OCI-LY1 (cell line): ENCODE results near the gene DIP2C.
"Not testable (repeated sequence)": the region's sequence is repeated elsewhere in the genome, so short reads cannot be mapped to it uniquely, and the experiment has no call there.

ENCODE experiments used
- H2AFZ ChIP-seq: fragments of 200-600 bp; sonication (generic), shearing (Covaris generic); 2 replicates; pipeline ENCODE4 v1.6.0; 2014; ENCODE audit warnings: antibody characterized with exemption, mild to moderate bottlenecking, low read length
- H3F3A ChIP-seq: fragments of 200-600 bp; sonication (generic), shearing (Covaris generic); 2 replicates; pipeline ENCODE4 v1.6.0; 2014; ENCODE audit warnings: mild to moderate bottlenecking, antibody characterized with exemption, low read length, moderate library complexity; ENCODE audit not compliant: insufficient read depth
- H3K27ac ChIP-seq: fragments of 200-600 bp; sonication (generic); 2 replicates; pipeline ENCODE4 v1.5.1; 2014; ENCODE audit warnings: low read length, mixed run types, mild to moderate bottlenecking, low read depth; ENCODE audit not compliant: poor library complexity, severe bottlenecking
- H3K27me3 ChIP-seq: fragments of 200-600 bp; sonication (generic); 2 replicates; pipeline ENCODE4 v1.6.0; 2014; ENCODE audit warnings: antibody characterized with exemption, mild to moderate bottlenecking, low read length, moderate library complexity; ENCODE audit not compliant: insufficient read depth
- H3K36me3 ChIP-seq: fragments of 200-600 bp; sonication (generic); 2 replicates; pipeline ENCODE4 v1.6.1; 2014; ENCODE audit warnings: mild to moderate bottlenecking, antibody characterized with exemption, low read length, moderate library complexity, mixed read lengths; ENCODE audit not compliant: insufficient read depth
- H3K4me1 ChIP-seq: fragments of 200-600 bp; sonication (generic); 2 replicates; pipeline ENCODE4 v1.5.1; 2014; ENCODE audit warnings: mild to moderate bottlenecking, low read length, moderate library complexity; ENCODE audit not compliant: insufficient read depth, severe bottlenecking
- H3K4me2 ChIP-seq: fragments of 200-600 bp; sonication (generic), shearing (Covaris generic); 2 replicates; pipeline ENCODE4 v1.6.1; 2014; ENCODE audit warnings: low read length
- H3K4me3 ChIP-seq: fragments of 200-600 bp; sonication (generic); 2 replicates; pipeline ENCODE4 v1.5.1; 2014; ENCODE audit warnings: low read length, low read depth, mild to moderate bottlenecking, mixed read lengths; ENCODE audit not compliant: poor library complexity, severe bottlenecking
- H3K79me2 ChIP-seq: fragments of 200-600 bp; shearing (Covaris generic); 2 replicates; pipeline ENCODE4 v1.6.1; 2016; ENCODE audit warnings: mixed run types, low read length, mixed read lengths; ENCODE audit not compliant: insufficient read depth
- H3K9ac ChIP-seq: fragments of 200-600 bp; sonication (generic), shearing (Covaris generic); 2 replicates; pipeline ENCODE4 v1.6.1; 2014; ENCODE audit warnings: mild to moderate bottlenecking, low read length, mixed read lengths
- H3K9me2 ChIP-seq: fragments of 200-600 bp; sonication (generic), shearing (Covaris generic); 2 replicates; pipeline ENCODE4 v1.6.1; 2014; ENCODE audit warnings: low read depth, mild to moderate bottlenecking, low read length, mixed read lengths
- H3K9me3 ChIP-seq: fragments of 200-600 bp; shearing (Covaris generic); 2 replicates; pipeline ENCODE4 v1.6.1; 2014; ENCODE audit warnings: low read length, mixed read lengths
- H4K20me1 ChIP-seq: fragments of 200-600 bp; sonication (generic), shearing (Covaris generic); 2 replicates; pipeline ENCODE4 v1.6.0; 2016; ENCODE audit warnings: mild to moderate bottlenecking, low read length; ENCODE audit not compliant: insufficient read depth
- CTCF ChIP-seq: fragments of 200-600 bp; sonication (generic), shearing (Covaris generic); IDR thresholded peaks from 2 replicates; pipeline ENCODE4 v1.5.1; 2017; ENCODE audit warnings: mild to moderate bottlenecking, antibody characterized with exemption, low read length, moderate library complexity, mixed read lengths
- EZH2 ChIP-seq: fragments of 200-600 bp; sonication (generic), shearing (Covaris generic); IDR thresholded peaks from 2 replicates; pipeline ENCODE4 v1.8.0; 2017; ENCODE audit warnings: borderline replicate concordance, mixed run types, mild to moderate bottlenecking, antibody characterized with exemption, low read length, moderate library complexity, mixed read lengths

DIP2C gene

GRCh38 chr10:660413-660969 lies 29.0 kb downstream of the DIP2C start:
- H3K4me2 ChIP-seq, result no peak overlapping the region
- H4K20me1 ChIP-seq, result no peaks in the 10 kb centered on the region

GRCh38 chr10:659688-660141 lies 29.8 kb downstream of the DIP2C start:
- no peaks in the 10 kb centered on the region for H3K9me2 ChIP-seq
- H3K4me1 ChIP-seq, result peaks cover 7% of the 10 kb centered on the region
- H3K36me3 ChIP-seq, result no peaks in the 10 kb centered on the region
- H2AFZ ChIP-seq, result no peak overlapping the region
- no peak overlapping the region for H3K9ac ChIP-seq
- H3K4me2 ChIP-seq, result no peak overlapping the region
- H4K20me1 ChIP-seq, result no peaks in the 10 kb centered on the region
- 0 out of 2 replicates have a peak, but pooled peaks cover 5% of the 10 kb centered on the region for H3F3A ChIP-seq
- no peaks in the 10 kb centered on the region; the same call in 1 of the 2 replicates for H3K27me3 ChIP-seq
- TF ChIP-seq EZH2, result no peak
- no peak for TF ChIP-seq CTCF
- no peak overlapping the region for H3K4me3 ChIP-seq
- H3K9me3 ChIP-seq, result no peaks in the 10 kb centered on the region
- H3K27ac ChIP-seq, result no peak overlapping the region
- H3K79me2 ChIP-seq, result no peaks in the 10 kb centered on the region

More at GRCh38 chr10:660413-660969, 29.0 kb downstream of the DIP2C start:
- Histone ChIP-seq H2AFZ (no peak overlapping the region), H3K4me3 (no peak overlapping the region), H3K79me2 (no peaks in the 10 kb centered on the region), H3K4me1 (peaks cover 7% of the 10 kb centered on the region), H3K9me3 (no peaks in the 10 kb centered on the region), H3K27me3 (no peaks in the 10 kb centered on the region; the same call in 1 of the 2 replicates), H3K9me2 (no peaks in the 10 kb centered on the region), H3F3A (0 out of 2 replicates have a peak, but pooled peaks cover 5% of the 10 kb centered on the region), H3K27ac (no peak overlapping the region), H3K9ac (no peak overlapping the region), H3K36me3 (no peaks in the 10 kb centered on the region)
- TF ChIP-seq EZH2, result no peak
- no peak for TF ChIP-seq CTCF

GRCh38 chr10:657816-658350 lies 31.6 kb downstream of the DIP2C start:
- not testable (repeated sequence) for H3K27ac ChIP-seq, H3K4me2 ChIP-seq, H3K9me3 ChIP-seq, H3K36me3 ChIP-seq, H3K4me3 ChIP-seq, H3K79me2 ChIP-seq, H3K9ac ChIP-seq, H3K9me2 ChIP-seq, H3K4me1 ChIP-seq, H4K20me1 ChIP-seq, H3F3A ChIP-seq, H3K27me3 ChIP-seq, H2AFZ ChIP-seq

GRCh38 chr10:656883-657282 lies 32.6 kb downstream of the DIP2C start:
- TF ChIP-seq EZH2 (no peak), CTCF (no peak)
- Histone ChIP-seq H4K20me1 (no peaks in the 10 kb centered on the region), H3K4me2 (no peak overlapping the region), H3K4me1 (peaks cover 7% of the 10 kb centered on the region), H3K27ac (no peak overlapping the region), H3K9ac (no peak overlapping the region), H3K9me3 (no peaks in the 10 kb centered on the region), H3K79me2 (no peaks in the 10 kb centered on the region), H2AFZ (no peak overlapping the region), H3F3A (0 out of 2 replicates have a peak, but pooled peaks cover 5% of the 10 kb centered on the region), H3K4me3 (no peak overlapping the region), H3K27me3 (no peaks in the 10 kb centered on the region; the same call in 1 of the 2 replicates), H3K9me2 (no peaks in the 10 kb centered on the region), H3K36me3 (no peaks in the 10 kb centered on the region)
